GM18499 (cell line): ENCODE data around the gene RBFOX2.

Source experiments
- ATAC-seq: cut with Tn5 transposase; IDR thresholded peaks from one replicate; pipeline ENCODE4 v1.9.1; 2021; ENCODE audit warnings: moderate number of reproducible peaks; ENCODE audit not compliant: insufficient read depth, unreplicated experiment

Gene RBFOX2

GRCh38 chr22:35984183-35985175 lies 44.1 kb downstream of the RBFOX2 start:
- ATAC-seq, result no peak

- ATAC-seq, result no peak
These were observed 46.7 kb downstream of the RBFOX2 start for GRCh38 chr22:35981900-35982299.

- ATAC-seq, result no peak
These were observed 49.7 kb downstream of the RBFOX2 start for GRCh38 chr22:35978889-35979288.

- ATAC-seq, result no peak
These were observed 50.4 kb downstream of the RBFOX2 start for GRCh38 chr22:35978201-35978600.

GRCh38 chr22:35977136-35977535 lies 51.5 kb downstream of the RBFOX2 start:
- ATAC-seq, result no peak

- ATAC-seq, result no peak
These were observed 55.2 kb downstream of the RBFOX2 start for GRCh38 chr22:35973388-35973787.

GRCh38 chr22:35972559-35972958 lies 56.1 kb downstream of the RBFOX2 start:
- no peak for ATAC-seq

- no peak for ATAC-seq
These were observed 57.0 kb downstream of the RBFOX2 start for GRCh38 chr22:35971456-35972119.

- ATAC-seq, result no peak
These were observed 57.8 kb downstream of the RBFOX2 start for GRCh38 chr22:35970616-35971455.

GRCh38 chr22:35967046-35967397 lies 61.6 kb downstream of the RBFOX2 start:
- ATAC-seq, result no peak

GRCh38 chr22:35966314-35967045 lies 62.1 kb downstream of the RBFOX2 start:
- no peak for ATAC-seq

GRCh38 chr22:35963237-35963810 lies 65.3 kb downstream of the RBFOX2 start:
- ATAC-seq, result no peak

GRCh38 chr22:35961480-35962295 lies 66.9 kb downstream of the RBFOX2 start:
- ATAC-seq, result no peak

GRCh38 chr22:35960854-35961253 lies 67.8 kb downstream of the RBFOX2 start:
- no peak for ATAC-seq

- ATAC-seq, result no peak
These were observed 69.4 kb downstream of the RBFOX2 start for GRCh38 chr22:35959121-35959800.

GRCh38 chr22:35958334-35958733 lies 70.3 kb downstream of the RBFOX2 start:
- no peak for ATAC-seq

GRCh38 chr22:35957589-35957988 lies 71.0 kb downstream of the RBFOX2 start:
- ATAC-seq, result no peak

GRCh38 chr22:35956850-35957249 lies 71.8 kb downstream of the RBFOX2 start:
- no peak for ATAC-seq
